Stimulated activated naive CD4-positive, alpha-beta T cell treated with Interleukin-2 at 50 U/mL for 16 hours (primary cell): ENCODE data around the gene RNF2.
"Not testable (repeated sequence)": the region's sequence is repeated elsewhere in the genome, so short reads cannot be mapped to it uniquely, and the experiment has no call there.

ENCODE experiments used
- DNase-seq: peaks from one replicate; lab custom pipeline; 2025; lab: John Stamatoyannopoulos, UW

Gene RNF2

GRCh38 chr1:185050823-185051451 lies 5.6 kb downstream of the RNF2 start:
- DNase-seq, result no peak

- no peak for DNase-seq
Observed at GRCh38 chr1:185053204-185053603, 7.8 kb downstream of the RNF2 start.

DNA sequence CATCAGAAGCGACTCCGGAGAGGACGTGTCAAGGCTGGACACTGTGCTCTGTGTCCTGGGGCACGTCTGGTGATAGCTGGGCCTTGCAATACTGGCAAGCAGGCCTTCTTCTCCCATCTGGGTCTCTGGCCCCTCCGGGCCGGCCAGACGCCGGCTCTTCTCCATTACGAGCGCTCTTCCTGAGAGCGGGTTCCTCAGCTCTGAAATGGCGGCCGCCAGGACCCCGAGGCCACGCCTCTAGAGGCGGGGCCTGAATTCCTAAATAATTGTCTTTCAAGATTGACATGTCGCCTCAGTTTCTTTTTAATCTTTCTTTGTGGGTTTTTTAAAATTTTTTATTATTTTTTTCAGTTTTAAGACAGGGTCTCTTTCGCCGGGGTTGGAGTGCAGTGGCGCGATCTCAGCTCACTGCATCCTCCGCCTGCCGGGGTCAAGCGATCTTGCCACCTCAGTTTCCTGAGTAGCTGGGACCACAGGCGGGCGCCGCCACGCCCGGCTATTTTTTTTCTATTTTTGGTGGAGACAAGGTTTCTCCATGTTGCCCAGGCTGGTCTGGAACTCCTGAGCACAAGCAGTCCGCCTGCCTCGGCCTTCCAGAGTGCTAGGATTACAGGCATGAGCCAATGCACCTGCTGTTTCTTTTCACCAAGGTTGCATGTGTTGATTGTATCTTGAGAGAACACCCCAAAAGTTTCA lies 9.2 kb downstream of the RNF2 start:
- DNase-seq, result no peak

- DNase-seq, result no peak
Observed at GRCh38 chr1:185058110-185058509, 12.8 kb downstream of the RNF2 start.

DNA sequence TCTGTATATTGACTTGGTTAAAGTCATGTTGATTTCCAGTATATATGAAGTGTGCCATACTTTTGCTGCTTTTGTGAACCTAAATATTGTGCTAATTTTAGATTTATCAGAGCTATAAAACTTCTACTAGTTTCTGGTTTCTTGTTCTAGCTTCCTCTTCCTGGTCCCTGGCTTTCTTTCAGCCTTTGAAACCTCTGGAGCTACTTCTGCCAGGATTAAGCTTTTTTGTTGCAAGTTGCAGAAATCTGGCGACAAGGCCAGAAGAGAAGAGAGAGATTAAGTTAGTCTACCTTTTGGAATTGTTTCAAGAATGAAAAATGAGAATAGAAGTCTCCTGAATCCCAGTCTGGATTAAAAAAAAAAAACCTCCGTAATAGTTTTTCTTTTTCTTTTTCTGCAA lies 13.5 kb downstream of the RNF2 start:
- DNase-seq, result no peak

DNA sequence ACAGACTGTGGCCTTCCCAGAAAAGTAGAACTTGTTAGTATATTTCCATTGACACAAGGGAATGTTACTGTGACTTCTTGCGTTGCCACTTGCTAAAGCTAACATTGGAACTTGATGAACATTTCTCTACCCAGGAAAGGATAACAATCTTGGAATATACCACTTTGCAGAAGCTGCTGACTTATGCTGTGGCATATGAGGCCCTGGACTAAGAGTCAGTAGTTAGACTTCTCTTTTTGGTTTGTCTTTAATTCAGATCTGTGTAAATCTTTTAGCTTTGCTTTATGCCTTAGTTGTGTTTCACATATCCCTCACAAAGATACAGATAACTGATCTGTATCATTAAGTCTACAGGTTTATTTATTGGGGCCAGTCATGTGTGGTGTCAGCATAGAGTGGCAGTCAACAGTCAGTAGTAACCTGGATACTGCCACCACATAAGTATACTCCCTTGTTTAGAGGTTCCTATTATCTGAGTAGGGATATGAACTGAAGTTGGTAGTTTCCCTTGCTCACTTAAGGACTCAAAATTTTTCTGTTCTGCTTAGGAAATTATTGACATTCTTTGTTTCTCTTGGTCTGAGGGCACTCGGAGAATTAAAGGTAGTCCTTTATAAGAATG lies 14.7 kb downstream of the RNF2 start:
- no peak for DNase-seq

DNA sequence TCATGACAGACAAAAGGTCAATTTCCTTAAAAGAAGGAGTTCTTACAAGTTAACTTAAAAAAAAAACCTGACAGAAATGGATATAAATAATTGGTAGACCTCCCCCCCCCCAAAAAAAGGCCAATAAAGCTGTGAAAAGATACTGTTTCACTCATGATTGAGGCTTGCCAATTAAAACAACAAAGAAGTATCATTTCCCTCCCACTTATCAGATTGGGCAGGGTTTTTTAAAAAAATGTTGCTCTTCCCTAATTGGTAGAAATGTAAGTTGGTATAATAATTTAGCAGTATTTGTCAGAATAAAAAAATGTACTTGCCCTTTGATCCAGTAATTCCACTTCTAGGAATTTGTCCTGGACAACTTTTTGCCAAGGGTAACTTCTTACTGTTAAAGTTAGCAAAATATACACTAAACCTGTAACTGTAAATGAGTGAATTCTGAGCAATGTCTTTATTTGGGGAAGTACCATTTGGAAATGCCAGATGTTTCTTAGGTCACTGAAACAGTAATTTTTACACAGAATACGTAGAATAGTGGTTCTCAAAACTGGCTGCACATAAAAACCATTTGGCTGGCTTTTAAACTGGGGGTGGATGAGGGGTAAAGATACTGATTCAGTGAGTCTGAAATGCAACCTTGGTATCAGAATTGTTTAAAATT lies 17.5 kb downstream of the RNF2 start:
- DNase-seq, result no peak

GRCh38 chr1:185063719-185064118 lies 18.4 kb downstream of the RNF2 start:
- no peak for DNase-seq

GRCh38 chr1:185065006-185065405 lies 19.6 kb downstream of the RNF2 start:
- not testable (repeated sequence) for DNase-seq

- DNase-seq, result no peak
Observed at GRCh38 chr1:185066181-185066580, 20.8 kb downstream of the RNF2 start.

GRCh38 chr1:185068341-185068740 lies 23.0 kb downstream of the RNF2 start:
- DNase-seq, result no peak

- no peak for DNase-seq
Observed at GRCh38 chr1:185069202-185069772, 23.9 kb downstream of the RNF2 start.

GRCh38 chr1:185070051-185070450 lies 24.7 kb downstream of the RNF2 start:
- no peak for DNase-seq

DNA sequence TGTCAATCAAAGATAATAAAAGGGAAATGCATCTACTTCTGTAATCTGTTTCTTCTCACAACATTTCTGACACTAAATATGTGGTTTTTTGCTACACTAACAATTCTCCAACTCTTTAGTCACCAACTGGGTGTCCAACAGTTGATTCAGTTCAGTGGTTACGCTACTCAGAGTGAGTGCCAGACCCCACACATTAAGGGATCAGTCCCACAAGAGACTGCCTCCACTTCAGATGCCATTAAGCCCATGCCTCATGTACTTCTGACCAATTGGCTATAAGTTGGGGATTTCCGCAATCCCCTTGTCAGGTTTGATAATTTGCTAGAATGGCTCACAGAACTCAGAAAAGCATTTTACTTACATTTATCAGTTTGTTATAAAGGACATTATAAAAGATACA lies 28.4 kb downstream of the RNF2 start:
- no peak for DNase-seq

DNA sequence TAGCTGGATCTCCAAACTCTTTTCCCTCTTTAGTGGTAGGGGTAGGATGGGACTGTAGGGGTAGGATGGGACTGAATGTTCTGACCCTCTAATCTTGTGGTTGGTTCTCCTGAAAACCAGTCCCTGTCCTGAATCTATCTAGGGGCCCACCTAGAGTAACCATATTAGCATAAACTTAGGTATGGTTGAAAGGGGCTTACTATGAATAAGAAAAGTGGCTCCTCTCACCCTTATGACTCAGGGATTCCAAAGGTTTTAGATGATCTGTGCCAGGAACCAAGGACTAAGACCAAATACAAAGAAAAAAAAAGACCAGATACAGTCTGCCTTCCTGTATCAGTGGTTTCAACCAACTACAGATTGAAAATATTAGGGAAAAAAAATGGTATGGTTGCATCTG lies 28.9 kb downstream of the RNF2 start:
- DNase-seq, result no peak

GRCh38 chr1:185075476-185075875 lies 30.1 kb downstream of the RNF2 start:
- DNase-seq, result no peak

DNA sequence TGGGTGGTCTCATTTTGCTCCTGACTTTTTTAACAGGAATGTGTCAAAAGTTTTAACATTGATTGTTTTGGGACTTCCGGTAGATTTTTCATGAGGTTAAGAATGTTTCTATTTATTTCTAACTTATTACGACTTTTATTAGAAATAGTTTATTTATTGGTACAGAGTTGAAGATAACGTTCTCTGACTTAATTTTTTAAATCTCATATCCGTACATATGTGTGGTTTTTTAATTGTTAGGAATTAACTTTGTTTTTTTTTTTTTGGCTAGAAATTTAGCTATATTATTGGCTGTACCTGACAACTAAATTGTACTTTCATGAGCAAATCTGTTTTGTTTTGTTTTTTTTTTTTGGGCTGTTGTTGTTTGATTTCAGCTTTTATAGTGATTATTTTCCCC lies 32.0 kb downstream of the RNF2 start:
- DNase-seq, result no peak

DNA sequence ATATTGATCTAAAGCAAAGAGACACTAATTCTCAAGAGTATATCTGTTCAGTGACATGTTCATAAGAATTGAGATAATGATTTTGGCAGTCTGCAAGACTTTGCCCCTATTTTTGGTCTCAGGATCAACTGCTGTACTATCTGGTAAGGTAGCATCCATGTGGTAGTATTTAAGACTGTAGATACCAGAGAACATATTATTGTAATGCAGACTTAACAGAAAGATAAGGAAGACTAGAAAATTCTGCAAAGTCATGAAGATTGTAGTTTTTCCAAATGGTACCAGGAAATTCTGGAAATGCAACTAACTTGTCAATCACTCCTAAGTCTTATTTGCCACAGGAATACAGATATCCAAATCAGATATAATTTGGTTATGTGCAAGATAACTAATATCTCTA lies 35.1 kb downstream of the RNF2 start:
- DNase-seq, result no peak

DNA sequence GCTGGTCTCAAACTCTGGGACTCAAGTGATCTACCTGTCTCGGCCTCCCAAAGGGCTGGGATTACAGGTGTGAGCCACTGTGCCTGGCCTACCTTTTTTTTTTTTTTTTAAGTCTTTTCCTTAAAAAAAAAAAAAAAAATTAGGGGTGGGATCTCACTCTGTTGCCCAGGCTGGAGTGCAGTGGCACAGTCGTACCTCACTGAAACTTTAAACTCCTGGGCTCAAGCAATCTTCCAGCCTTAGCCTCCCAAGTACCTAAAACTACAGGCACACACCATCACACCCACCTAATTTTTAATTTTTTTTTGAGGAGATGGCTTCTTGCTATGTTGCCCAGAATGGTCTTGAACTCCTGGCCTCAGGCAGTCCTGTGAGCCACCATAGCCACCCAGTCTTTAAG lies 38.5 kb downstream of the RNF2 start:
- no peak for DNase-seq

DNA sequence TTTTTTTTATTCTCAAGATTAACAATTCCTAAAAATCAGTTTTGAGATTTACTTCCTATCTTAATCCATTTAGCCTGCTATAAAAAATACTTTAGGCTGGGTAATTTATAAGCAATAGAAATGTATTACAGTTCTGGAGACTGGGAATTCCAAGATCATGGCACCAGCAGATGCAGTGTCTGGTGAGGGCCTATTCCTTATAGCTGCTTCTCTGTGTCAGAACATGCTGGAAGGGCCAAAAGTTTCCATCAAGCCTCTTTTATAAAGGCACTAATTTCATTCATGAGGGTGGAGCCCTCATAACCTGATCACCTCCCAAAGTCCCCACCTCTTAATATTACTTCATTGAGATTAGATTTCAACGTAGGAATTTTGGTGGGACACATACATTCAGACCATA lies 41.7 kb downstream of the RNF2 start:
- DNase-seq, result no peak

DNA sequence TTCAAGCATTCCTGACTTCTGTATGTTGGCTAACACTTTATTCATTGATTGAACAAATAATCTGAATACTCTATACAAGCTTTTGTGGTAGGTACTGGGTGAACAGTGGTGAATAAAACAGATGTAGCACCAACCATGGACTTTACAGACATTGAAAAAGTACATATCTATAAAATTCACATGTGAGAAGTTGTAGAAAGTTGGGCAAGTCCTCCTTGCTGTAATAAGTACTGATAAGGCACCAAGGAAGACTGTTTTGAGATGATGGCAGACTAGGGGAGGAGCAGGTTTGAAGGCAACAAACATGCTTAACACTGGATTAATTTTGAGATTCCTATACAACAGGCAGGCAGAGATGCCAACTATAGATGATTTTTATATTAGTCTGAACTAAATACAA lies 42.4 kb downstream of the RNF2 start:
- no peak for DNase-seq

GRCh38 chr1:185091480-185091879 lies 46.1 kb downstream of the RNF2 start:
- no peak for DNase-seq

- no peak for DNase-seq
Observed at GRCh38 chr1:185094761-185095160, 49.4 kb downstream of the RNF2 start.
